Measurements from ENCODE around the gene SNTB2. TPM values are rescaled to one million over a fixed set of nuclear protein-coding genes. Genes with fewer than 3 reads are reported as not detected.
A peak's percentile ranks its signal among the peaks of the same experiment; 100 is the strongest.

SNTB2 gene
- total and polyA plus RNA-seq, 9 of the 15 experiments (the other 6 are each of a cell fraction or from before 2014, with no cell fraction given): 1.2 to 13.7 (median 5.7) TPM

GRCh38 chr16:69311533-69312387, 124.8 kb downstream of the SNTB2 start (continued):
- TF ChIP-seq ZNF778 (CRISPR knock-in tag; IDR thresholded peaks at IDR 0.05) (no peak), MECOM (CRISPR knock-in tag; IDR thresholded peaks at IDR 0.05) (no peak), TRIM28 (IDR thresholded peaks at IDR 0.05) (no peak; the same call in 1 of the 2 replicates), KAT2B (IDR thresholded peaks at IDR 0.05; ENCODE audit: low read depth, low read length) (no peak), MAX (CRISPR knock-in tag; IDR thresholded peaks at IDR 0.05) (0 out of 2 replicates have a peak, but pooled peaks have one; percentile 30), JUND (IDR thresholded peaks at IDR 0.05; ENCODE audit: borderline replicate concordance, low read depth, low read length) (no peak), JUND (tag; IDR thresholded peaks at IDR 0.05; ENCODE audit: borderline replicate concordance, low read depth, low read length) (no peak), RBM34 (IDR thresholded peaks at IDR 0.05; ENCODE audit: borderline replicate concordance, insufficient read depth, low read length) (no peak), KDM1A (IDR thresholded peaks at IDR 0.05) (peak; percentile 56 to 60; a peak in 3 of 4 replicates), CC2D1A (IDR thresholded peaks at IDR 0.05) (no peak), CEBPG (CRISPR knock-in tag; IDR thresholded peaks at IDR 0.05) (no peak), CEBPG (tag; conservative IDR thresholded peaks at IDR 0.05 in 1 of 2, IDR thresholded peaks at IDR 0.05 in 1 of 2) (no peak), ZBTB2 (IDR thresholded peaks at IDR 0.05) (no peak), SOX6 (IDR thresholded peaks at IDR 0.05) (no peak), TOE1 (IDR thresholded peaks at IDR 0.05; ENCODE audit: borderline replicate concordance) (no peak), TOE1 (CRISPR knock-in tag; IDR thresholded peaks at IDR 0.05; ENCODE audit: borderline replicate concordance, low read depth) (no peak), RBBP5 (IDR thresholded peaks at IDR 0.05; ENCODE audit: borderline replicate concordance, insufficient read depth, low read length, poor library complexity, severe bottlenecking) (peak; percentile 63), CAMTA2 (CRISPR knock-in tag; conservative IDR thresholded peaks at IDR 0.05) (no peak)
- TF ChIP-seq, protein P1, sequence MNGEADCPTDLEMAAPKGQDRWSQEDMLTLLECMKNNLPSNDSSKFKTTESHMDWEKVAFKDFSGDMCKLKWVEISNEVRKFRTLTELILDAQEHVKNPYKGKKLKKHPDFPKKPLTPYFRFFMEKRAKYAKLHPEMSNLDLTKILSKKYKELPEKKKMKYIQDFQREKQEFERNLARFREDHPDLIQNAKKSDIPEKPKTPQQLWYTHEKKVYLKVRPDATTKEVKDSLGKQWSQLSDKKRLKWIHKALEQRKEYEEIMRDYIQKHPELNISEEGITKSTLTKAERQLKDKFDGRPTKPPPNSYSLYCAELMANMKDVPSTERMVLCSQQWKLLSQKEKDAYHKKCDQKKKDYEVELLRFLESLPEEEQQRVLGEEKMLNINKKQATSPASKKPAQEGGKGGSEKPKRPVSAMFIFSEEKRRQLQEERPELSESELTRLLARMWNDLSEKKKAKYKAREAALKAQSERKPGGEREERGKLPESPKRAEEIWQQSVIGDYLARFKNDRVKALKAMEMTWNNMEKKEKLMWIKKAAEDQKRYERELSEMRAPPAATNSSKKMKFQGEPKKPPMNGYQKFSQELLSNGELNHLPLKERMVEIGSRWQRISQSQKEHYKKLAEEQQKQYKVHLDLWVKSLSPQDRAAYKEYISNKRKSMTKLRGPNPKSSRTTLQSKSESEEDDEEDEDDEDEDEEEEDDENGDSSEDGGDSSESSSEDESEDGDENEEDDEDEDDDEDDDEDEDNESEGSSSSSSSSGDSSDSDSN (IDR thresholded peaks at IDR 0.05; ENCODE audit: borderline replicate concordance in 1 of 2, low read depth in 2 of 2, low read length in 2 of 2): 0 out of 4 replicates have a peak, but pooled peaks of 1 of the 2 experiments have one; percentile 52
- TF ChIP-seq, protein P2, sequence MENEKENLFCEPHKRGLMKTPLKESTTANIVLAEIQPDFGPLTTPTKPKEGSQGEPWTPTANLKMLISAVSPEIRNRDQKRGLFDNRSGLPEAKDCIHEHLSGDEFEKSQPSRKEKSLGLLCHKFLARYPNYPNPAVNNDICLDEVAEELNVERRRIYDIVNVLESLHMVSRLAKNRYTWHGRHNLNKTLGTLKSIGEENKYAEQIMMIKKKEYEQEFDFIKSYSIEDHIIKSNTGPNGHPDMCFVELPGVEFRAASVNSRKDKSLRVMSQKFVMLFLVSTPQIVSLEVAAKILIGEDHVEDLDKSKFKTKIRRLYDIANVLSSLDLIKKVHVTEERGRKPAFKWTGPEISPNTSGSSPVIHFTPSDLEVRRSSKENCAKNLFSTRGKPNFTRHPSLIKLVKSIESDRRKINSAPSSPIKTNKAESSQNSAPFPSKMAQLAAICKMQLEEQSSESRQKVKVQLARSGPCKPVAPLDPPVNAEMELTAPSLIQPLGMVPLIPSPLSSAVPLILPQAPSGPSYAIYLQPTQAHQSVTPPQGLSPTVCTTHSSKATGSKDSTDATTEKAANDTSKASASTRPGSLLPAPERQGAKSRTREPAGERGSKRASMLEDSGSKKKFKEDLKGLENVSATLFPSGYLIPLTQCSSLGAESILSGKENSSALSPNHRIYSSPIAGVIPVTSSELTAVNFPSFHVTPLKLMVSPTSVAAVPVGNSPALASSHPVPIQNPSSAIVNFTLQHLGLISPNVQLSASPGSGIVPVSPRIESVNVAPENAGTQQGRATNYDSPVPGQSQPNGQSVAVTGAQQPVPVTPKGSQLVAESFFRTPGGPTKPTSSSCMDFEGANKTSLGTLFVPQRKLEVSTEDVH (IDR thresholded peaks at IDR 0.05; ENCODE audit: low read depth, partially characterized antibody): no peak

Measured in K562 (cell line).